ENCODE data around the gene LRRC9.
"Not testable (repeated sequence)": the region's sequence is repeated elsewhere in the genome, so short reads cannot be mapped to it uniquely, and the experiment has no call there.

The LRRC9 gene

DNA sequence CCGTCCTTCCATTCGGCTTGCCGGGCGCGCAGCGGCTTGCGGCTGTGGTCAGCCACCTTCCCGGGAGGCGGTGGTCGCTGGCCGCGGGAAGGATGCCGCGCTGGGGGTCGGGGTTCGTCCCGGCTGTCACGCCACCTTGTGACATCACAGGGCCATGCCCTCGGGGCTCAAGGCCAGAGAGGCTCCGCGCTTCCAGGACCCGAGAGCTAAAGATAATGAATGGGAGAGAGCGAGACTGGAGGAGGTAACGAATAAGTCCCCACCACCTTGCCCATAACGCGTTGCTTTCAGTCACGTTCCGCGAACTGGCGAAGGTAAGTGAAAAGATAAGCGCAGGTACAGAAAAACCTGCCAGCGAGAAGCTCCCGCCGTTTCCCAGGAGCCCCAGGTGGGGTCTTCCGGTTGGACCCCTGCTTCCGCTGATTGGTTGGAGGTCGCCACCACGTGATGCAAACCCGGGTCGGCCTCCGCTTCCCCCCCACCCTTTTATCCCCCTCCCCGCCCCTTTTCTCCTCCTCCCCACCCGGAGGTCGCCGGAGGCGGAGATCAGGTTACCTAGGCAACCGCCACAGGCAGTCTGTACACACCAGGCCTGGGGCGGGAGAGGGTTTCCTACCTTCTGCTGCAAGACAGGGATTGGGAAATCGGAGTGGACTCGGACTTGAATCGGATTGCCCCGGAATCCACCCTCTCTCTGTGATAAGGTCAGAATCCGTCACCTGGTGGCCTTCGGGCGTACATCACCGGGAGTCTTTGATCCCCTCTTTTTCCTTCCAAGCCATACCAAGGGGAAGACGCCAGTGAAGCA, at the start of gene LRRC9:
Gene LRRC9, plus strand, starts transcription at position 575 of the 808 bp plus-strand sequence.
- peak; percentile 36 for DNase-seq

DNA sequence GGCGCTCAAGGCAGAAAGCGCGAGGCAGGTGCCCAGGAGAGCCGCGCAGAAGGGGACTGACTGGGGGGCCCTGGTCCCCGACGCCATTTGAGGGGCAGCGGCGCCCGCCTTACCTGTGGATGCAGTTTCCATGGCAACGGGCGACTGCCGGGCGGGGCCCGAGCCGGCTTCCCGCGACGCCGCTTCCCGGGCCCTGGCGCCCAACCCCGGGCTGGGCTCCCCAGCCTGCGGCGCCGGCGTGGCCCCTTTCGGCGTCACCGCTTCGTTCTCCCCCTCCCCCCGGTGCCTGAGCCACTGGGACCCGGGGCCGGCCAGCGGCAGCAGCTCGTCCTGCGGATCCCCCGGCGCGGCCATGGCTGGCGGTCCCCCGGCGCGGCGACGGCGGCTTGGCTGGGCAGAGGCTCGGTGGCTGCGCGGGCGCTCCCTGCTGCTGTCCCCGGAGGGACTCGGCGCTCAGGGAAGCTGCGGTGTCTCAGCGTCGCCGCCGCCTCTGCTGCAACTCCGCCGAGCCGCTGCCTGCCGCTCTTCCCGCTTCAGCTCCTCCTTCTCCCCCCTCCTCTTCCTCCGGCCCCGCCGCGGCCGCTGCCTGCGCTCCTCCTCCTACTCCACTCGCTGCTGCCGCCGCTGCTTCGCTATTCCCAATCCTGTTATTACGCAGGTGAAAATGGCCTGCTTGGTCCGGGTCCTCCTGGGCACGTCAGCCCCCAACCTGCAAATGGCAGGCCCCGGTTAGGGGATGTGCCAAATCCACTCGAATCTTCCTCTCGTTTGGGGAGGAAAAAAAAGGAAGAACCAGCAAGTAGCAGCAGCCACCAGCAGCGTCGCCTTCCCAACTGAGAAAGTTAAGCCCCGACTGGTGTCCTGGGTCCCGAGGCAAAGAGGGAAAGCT, 49.4 kb upstream of the LRRC9 start, which contains the start of gene RTN1:
Gene RTN1, minus strand, starts transcription at position 500 of the 889 bp plus-strand sequence. Its CDS starts 146 bp downstream, at position 354.
- peak; percentile 56 for DNase-seq

DNA sequence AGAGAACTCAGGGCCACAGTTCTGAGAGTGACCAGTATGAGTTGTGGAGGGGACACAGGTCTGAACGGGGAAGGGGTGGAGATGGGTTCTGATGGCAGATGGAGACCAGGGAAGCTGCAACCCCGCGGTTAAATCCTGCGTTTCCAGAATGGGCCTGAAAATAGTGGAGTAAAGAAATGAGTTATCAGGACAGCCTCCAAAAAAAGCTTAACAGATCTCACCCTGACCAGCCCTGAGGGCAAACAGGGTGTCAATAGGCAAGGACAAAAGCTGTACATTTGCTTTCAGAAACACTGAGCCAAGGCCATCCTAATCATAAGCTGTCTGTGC, 48.8 kb upstream of the LRRC9 start:
- no peak for DNase-seq

GRCh38 chr14:59882957-59883356, 37.0 kb upstream of the LRRC9 start:
- no peak for DNase-seq

DNA sequence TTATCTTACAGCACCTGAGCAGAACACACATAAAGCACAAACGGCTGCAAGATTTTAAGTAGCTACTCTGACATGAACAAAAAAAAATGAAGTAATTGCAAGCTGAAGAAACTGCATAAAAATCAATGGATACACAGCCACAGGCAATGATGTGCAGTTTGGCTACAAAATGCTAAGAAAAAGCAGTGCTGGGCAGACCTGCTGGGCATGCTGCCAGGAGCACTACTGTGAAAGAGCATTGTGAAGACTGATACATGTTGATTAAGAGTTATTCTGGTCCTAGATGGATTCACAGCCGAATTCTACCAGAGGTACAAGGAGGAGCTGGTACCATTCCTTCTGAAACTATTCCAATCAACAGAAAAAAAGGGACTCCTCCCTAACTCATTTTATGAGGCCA, 29.3 kb upstream of the LRRC9 start:
- no peak for DNase-seq

GRCh38 chr14:59895721-59896120, 24.2 kb upstream of the LRRC9 start:
- DNase-seq: no peak

GRCh38 chr14:59897757-59898383, 22.1 kb upstream of the LRRC9 start:
- peak; percentile 5 for DNase-seq

GRCh38 chr14:59900556-59900955, 19.4 kb upstream of the LRRC9 start:
- DNase-seq: no peak

GRCh38 chr14:59904184-59904583, 15.8 kb upstream of the LRRC9 start:
- no peak for DNase-seq

- no peak for DNase-seq
These were observed 14.8 kb upstream of the LRRC9 start for GRCh38 chr14:59905188-59905587.

- no peak for DNase-seq
These were observed 7.5 kb upstream of the LRRC9 start for GRCh38 chr14:59912443-59912842.

DNA sequence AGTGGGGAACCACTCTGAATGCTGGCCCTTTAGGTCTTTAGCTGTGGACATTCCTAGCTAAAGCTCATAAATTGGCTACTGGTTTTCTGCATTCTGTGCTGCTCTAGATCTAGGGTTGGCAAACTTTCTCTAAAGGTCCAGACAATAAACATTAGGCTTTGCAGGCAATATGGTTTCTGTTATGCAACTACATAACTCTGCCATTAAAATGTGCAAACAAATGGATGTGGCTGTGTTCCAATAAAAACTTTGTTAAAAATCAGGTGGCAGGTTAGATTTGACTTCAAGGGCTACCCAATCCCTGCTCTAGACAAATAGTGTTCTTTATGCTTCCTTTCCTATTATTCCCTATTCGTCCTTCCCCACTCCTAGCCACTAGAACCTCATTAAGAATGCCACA, 6.8 kb upstream of the LRRC9 start:
- DNase-seq: no peak

- DNase-seq: peak; percentile 15
These were observed 947 bp upstream of the LRRC9 start for GRCh38 chr14:59918824-59919569.

DNA sequence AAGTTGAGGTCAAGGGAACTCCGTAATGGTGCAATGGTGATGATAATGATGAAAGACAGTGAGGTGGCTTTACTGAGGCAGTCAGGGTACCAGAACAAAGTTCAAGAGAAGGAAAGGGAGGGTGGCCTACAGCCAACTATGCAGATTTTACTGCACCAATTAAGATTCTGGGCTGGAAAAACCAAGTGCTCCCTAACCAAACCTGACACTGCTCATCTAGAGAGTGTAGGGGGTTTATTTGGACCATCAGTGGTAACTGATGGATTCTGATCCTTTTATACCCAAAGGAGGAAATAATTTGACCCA, 387 bp downstream of the LRRC9 start:
- no peak for DNase-seq

GRCh38 chr14:59925797-59926196, 5.9 kb downstream of the LRRC9 start:
- no peak for DNase-seq

DNA sequence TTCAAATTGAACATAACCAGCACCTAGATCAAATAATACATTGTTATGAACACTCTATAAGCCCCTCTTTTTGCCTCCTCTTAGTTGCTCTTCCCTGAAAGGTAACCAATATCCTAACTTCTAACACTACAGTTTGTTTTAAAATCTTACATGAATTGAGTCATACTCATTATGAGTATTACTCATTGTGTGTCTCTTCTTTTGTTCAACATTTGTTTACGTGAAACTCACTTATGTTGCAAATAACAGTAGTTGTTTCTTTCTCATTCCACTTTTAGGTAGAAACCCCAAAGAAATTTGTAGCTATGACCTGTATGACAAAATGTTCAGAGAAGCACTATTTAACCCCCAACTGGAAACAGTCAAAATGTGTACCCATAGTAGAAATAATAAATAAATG, 6.6 kb downstream of the LRRC9 start:
- no peak for DNase-seq

DNA sequence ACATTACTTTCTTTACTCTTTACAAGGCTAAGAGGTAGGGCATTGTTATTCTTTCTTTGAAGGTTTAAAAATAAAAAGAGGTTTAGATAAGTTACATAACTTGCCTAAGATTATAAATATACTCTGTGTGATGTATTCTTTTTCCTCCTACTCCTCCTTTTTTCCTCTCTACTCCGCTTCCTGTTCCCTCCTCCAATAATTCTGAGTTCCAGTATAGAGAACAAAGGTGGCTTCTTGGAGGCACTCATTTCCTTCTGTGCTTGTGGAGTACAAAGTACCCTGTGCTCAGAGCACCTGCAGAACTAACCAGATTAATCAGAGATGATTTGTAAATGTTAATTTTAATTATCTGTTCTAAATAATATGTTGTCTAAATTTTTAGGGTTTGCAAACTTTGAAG, 11.3 kb downstream of the LRRC9 start:
- DNase-seq: no peak

- no peak for DNase-seq
These were observed 16.2 kb downstream of the LRRC9 start for GRCh38 chr14:59936145-59936544.

- no peak for DNase-seq
These were observed 19.9 kb downstream of the LRRC9 start for GRCh38 chr14:59939828-59940227.

DNA sequence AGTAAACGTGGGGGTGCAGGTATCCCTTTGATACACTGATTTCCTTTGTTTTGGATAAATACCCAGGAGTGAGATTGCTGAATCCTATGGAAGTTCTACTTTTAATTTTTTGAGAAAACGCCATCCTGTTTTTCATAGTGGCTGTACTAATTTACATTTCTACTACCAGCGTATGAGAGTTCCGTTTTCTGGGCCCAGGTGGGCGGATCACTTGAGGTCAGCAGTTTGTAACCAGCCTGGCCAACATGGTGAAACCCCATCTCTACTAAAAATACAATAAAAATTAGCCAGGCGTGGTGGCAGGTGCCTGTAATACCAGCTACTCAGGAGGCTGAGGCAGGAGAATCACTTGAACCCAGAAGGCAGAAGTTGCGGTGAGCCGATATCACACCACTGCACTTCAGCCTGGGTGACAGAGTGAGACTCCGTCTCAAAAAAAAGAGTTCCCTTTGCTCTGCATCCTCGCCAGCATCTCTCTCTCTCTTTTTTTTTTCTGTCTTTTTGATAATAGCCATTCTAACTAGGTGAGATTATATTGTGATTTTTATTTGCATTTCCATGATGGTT, 22.4 kb downstream of the LRRC9 start:
- not testable (repeated sequence) for DNase-seq

DNA sequence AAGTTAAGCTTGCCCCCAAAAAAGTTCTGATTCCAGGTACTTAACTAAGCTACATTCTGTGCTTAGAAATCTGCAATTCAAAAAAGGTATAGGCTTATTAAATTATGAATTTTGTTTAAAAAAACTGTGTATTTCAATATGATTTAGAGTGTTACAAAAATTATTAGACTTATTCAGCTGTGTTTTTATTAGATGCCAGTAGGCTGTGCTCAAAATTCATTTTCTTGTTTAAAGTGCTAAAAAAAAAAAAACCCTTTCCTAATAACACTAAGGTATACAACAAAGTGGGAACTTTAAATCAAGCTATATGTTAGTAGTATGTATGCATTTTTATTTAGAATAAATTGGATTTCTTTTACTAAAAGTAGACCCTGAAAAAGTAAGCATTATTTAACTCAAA, 25.0 kb downstream of the LRRC9 start:
- no peak for DNase-seq

DNA sequence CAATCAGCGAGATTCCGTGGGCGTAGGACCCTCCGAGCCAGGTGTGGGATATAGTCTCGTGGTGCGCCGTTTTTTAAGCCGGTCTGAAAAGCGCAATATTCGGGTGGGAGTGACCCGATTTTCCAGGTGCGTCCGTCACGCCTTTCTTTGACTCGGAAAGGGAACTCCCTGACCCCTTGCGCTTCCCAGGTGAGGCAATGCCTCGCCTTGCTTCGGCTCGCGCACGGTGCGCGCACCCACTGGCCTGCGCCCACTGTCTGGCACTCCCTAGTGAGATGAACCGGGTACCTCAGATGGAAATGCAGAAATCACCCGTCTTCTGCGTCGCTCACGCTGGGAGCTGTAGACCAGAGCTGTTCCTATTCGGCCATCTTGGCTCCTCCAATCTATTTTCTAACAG, 32.2 kb downstream of the LRRC9 start:
- not testable (repeated sequence) for DNase-seq

DNA sequence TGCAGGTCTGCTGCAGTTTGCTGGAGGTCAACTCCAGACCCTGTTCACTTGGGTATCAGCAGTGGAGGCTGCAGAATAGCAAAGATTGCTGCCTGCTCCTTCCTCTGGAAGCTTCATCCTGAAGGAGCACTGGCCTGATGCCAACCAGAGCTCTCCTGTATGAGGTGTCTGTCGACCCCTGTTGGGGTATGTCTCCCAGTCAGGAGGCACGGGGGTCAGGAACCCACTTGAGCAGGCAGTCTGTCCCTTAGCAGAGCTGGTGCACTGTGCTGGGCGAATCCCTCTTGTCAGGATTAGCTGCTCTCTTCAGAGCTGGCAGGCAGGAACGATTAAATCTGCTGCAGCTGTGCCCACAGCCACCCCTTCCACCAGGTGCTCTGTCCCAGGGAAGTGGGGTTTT, 37.9 kb downstream of the LRRC9 start:
- not testable (repeated sequence) for DNase-seq

All from NCI-H2029 treated with DMSO at 0.1 percent for 48 hours (cell line).